ENCODE data around the gene STRA6. TPM values are rescaled to one million over a fixed set of nuclear protein-coding genes. Genes with fewer than 3 reads are reported as not detected.

STRA6 gene
- total RNA-seq, 3 donors from 2014 or later, result 0.98 to 1.0 TPM; not detected in 1

- Histone ChIP-seq H3K4me1 (peaks cover 6 to 14% of the 10 kb centered on the region in 2 donors), H3K9me3 (no peaks in the 10 kb centered on the region), H3K4me3 (peak overlapping the region in 1 of 3 donors; percentile 17), H3K36me3 (no peaks in the 10 kb centered on the region), H3K27ac (peak overlapping the region; percentile 60 to 86), H3K27me3 (no peaks in the 10 kb centered on the region)
- intact Hi-C loops (cut with DNase I; ENCODE audit: low total_unique reads), result no loop called here
- TF ChIP-seq POLR2AphosphoS5 (IDR thresholded peaks at IDR 0.05) (peak in 2 of 3 donors; percentile 18 to 29), CTCF (IDR thresholded peaks at IDR 0.05) (no peak), POLR2A (IDR thresholded peaks at IDR 0.05) (no peak)
- DNase-seq (ENCODE audit: low spot score in 2 of 2), result peak in 1 of 2 donors; percentile 70
Observed at GRCh38 chr15:74200412-74200815, 2.2 kb downstream of the STRA6 start.

- intact Hi-C loops (cut with DNase I; ENCODE audit: low total_unique reads), result no loop called here
- H3K4me1 ChIP-seq, result peaks cover 6 to 14% of the 10 kb centered on the region in 2 donors
Observed at GRCh38 chr15:74199297-74199652, 3.3 kb downstream of the STRA6 start.

GRCh38 chr15:74197176-74197965 is 5.2 kb downstream of the STRA6 start:
- no peak overlapping the region for H3K27ac ChIP-seq
- no peaks in the 10 kb centered on the region for H3K36me3 ChIP-seq
- no peak for DNase-seq (ENCODE audit: low spot score in 2 of 2)
- peaks cover 1 to 14% of the 10 kb centered on the region in 2 donors for H3K4me1 ChIP-seq
- intact Hi-C loops (cut with DNase I; ENCODE audit: low total_unique reads), result no loop called here
- no peak overlapping the region for H3K4me3 ChIP-seq
- H3K27me3 ChIP-seq, result no peaks in the 10 kb centered on the region
- TF ChIP-seq CTCF (IDR thresholded peaks at IDR 0.05), result no peak
- no peak for TF ChIP-seq POLR2A (IDR thresholded peaks at IDR 0.05)
- no peak for TF ChIP-seq POLR2AphosphoS5 (IDR thresholded peaks at IDR 0.05)
- no peaks in the 10 kb centered on the region for H3K9me3 ChIP-seq

More at GRCh38 chr15:74199297-74199652, 3.3 kb downstream of the STRA6 start:
- no peak for TF ChIP-seq CTCF (IDR thresholded peaks at IDR 0.05)
- TF ChIP-seq POLR2A (IDR thresholded peaks at IDR 0.05), result no peak
- TF ChIP-seq POLR2AphosphoS5 (IDR thresholded peaks at IDR 0.05), result no peak
- Histone ChIP-seq H3K4me3 (no peak overlapping the region), H3K9me3 (no peaks in the 10 kb centered on the region), H3K27me3 (no peaks in the 10 kb centered on the region), H3K27ac (peak overlapping the region in 1 of 2 donors; percentile 55), H3K36me3 (no peaks in the 10 kb centered on the region)
- no peak for DNase-seq (ENCODE audit: low spot score in 2 of 2)

- intact Hi-C loops (cut with DNase I; ENCODE audit: low total_unique reads), result no loop called here
- no peak overlapping the region for H3K27ac ChIP-seq
- DNase-seq (ENCODE audit: low spot score in 2 of 2), result no peak
- H3K4me1 ChIP-seq, result peaks cover 0 to 14% of the 10 kb centered on the region in 2 donors
- no peak overlapping the region for H3K4me3 ChIP-seq
- H3K36me3 ChIP-seq, result no peaks in the 10 kb centered on the region
- TF ChIP-seq CTCF (IDR thresholded peaks at IDR 0.05) (no peak), POLR2A (IDR thresholded peaks at IDR 0.05) (no peak), POLR2AphosphoS5 (IDR thresholded peaks at IDR 0.05) (no peak)
- no peaks in the 10 kb centered on the region for H3K9me3 ChIP-seq
- no peaks in the 10 kb centered on the region for H3K27me3 ChIP-seq
Observed at GRCh38 chr15:74196175-74196574, 6.4 kb downstream of the STRA6 start.

Data from breast epithelium (tissue), 4 donors.